WTC11 (cell line): ENCODE results near the gene PCDHAC1. TPM values are rescaled to one million over a fixed set of nuclear protein-coding genes. Genes with fewer than 3 reads are reported as not detected.

Source experiments
- ATAC-seq: fragments of 200-7000 bp; cut with Tn5 transposase; 2 replicates; pipeline ENCODE4 v1.10.0; 2021; ENCODE audit warnings: mild to moderate bottlenecking, moderate library complexity
- CTCF ChIA-PET: fragments of 300-600 bp; sonication (Branson Sonifier 250); formaldehyde crosslinking; loops from one replicate; lab custom pipeline; 2021; ENCODE audit warnings: antibody characterized with exemption; lab: Charles Lee
- POLR2A ChIA-PET: fragments of 350-600 bp; sonication (Branson Sonifier 250); formaldehyde crosslinking; loops from one replicate; lab custom pipeline; 2021; ENCODE audit warnings: antibody characterized with exemption; lab: Charles Lee
- DNase-seq: peaks from one replicate; pipeline ENCODE4 v3.0.0; 2021; ENCODE audit warnings: low spot score
- H3K27ac Mint-ChIP-seq: 2 replicates; pipeline ENCODE4 v1.8.0; 2021; ENCODE audit warnings: mixed read lengths
- H3K27me3 Mint-ChIP-seq: 2 replicates; pipeline ENCODE4 v1.8.0; 2021; ENCODE audit warnings: low read depth, mild to moderate bottlenecking, moderate library complexity, mixed read lengths
- H3K36me3 Mint-ChIP-seq: 2 replicates; pipeline ENCODE4 v1.8.0; 2021; ENCODE audit warnings: mixed read lengths
- H3K4me1 Mint-ChIP-seq: 2 replicates; pipeline ENCODE4 v1.8.0; 2022; ENCODE audit warnings: mixed read lengths
- H3K4me3 Mint-ChIP-seq: 2 replicates; pipeline ENCODE4 v1.8.0; 2021; ENCODE audit warnings: mild to moderate bottlenecking, moderate library complexity, mixed read lengths
- H3K9me3 Mint-ChIP-seq: 2 replicates; pipeline ENCODE4 v1.8.0; 2021; ENCODE audit warnings: mixed read lengths
- CREM ChIP-seq: sonication (generic); formaldehyde crosslinking; IDR thresholded peaks from 2 replicates; pipeline ENCODE4 v1.8.1; 2022; ENCODE audit warnings: mild to moderate bottlenecking, missing genetic modification reagents, moderate library complexity
- EMX1 ChIP-seq: fragments of 250-450 bp; sonication (Bioruptor Pico); IDR thresholded peaks from 2 replicates; pipeline ENCODE4 v1.8.0; 2021; ENCODE audit warnings: mild to moderate bottlenecking
- ETV6 ChIP-seq: sonication (generic); formaldehyde crosslinking; IDR thresholded peaks from 2 replicates; pipeline ENCODE4 v1.8.1; 2022; ENCODE audit warnings: mild to moderate bottlenecking, missing genetic modification reagents
- GABPB1 ChIP-seq: sonication (generic); formaldehyde crosslinking; IDR thresholded peaks from 2 replicates; pipeline ENCODE4 v1.8.1; 2023; ENCODE audit warnings: mild to moderate bottlenecking, missing genetic modification reagents
- IRF2 ChIP-seq: sonication (generic); formaldehyde crosslinking; IDR thresholded peaks from 2 replicates; pipeline ENCODE4 v1.8.0; 2022; ENCODE audit warnings: low read depth, missing genetic modification reagents, borderline replicate concordance
- JAZF1 ChIP-seq: fragments of 250-450 bp; sonication (Bioruptor Pico); IDR thresholded peaks from 2 replicates; pipeline ENCODE4 v1.9.0; 2021; ENCODE audit warnings: moderate library complexity, mild to moderate bottlenecking, inconsistent platforms
- NR1H2 ChIP-seq: sonication (generic); formaldehyde crosslinking; IDR thresholded peaks from 2 replicates; pipeline ENCODE4 v1.9.0; 2021; ENCODE audit warnings: mild to moderate bottlenecking, moderate library complexity, missing genetic modification reagents
- OVOL2 ChIP-seq: fragments of 250-450 bp; sonication (Bioruptor Pico); IDR thresholded peaks from 2 replicates; pipeline ENCODE4 v1.9.0; 2021; ENCODE audit warnings: mild to moderate bottlenecking, borderline replicate concordance
- ZNF671 ChIP-seq: fragments of 250-450 bp; sonication (Bioruptor Pico); IDR thresholded peaks from 2 replicates; pipeline ENCODE4 v1.8.0; 2021; ENCODE audit warnings: mild to moderate bottlenecking
- total RNA-seq: library from RNA; stranded (reverse); gene quantifications from 3 replicates; pipeline ENCODE4 v1.2.3, GENCODE V29; 2021
- TF ChIP-seq, protein P1 (sequence below): fragments of 200-600 bp; IDR thresholded peaks from 2 replicates; pipeline ENCODE4 v1.8.0; 2022; ENCODE audit warnings: antibody characterized with exemption
- TF ChIP-seq, protein P2 (sequence below): sonication (generic); formaldehyde crosslinking; IDR thresholded peaks from 2 replicates; pipeline ENCODE4 v1.8.1; 2023; ENCODE audit warnings: mild to moderate bottlenecking, moderate library complexity, missing genetic modification reagents
- TF ChIP-seq, protein P3 (sequence below): fragments of 250-450 bp; sonication (Bioruptor Pico); IDR thresholded peaks from 2 replicates; pipeline ENCODE4 v2.1.2; 2022; ENCODE audit warnings: mild to moderate bottlenecking, moderate library complexity
- TF ChIP-seq, protein P4 (sequence below): sonication (generic); formaldehyde crosslinking; IDR thresholded peaks from 2 replicates; pipeline ENCODE4 v1.8.1; 2023; ENCODE audit warnings: mild to moderate bottlenecking, missing genetic modification reagents, moderate library complexity
- TF ChIP-seq, protein P5 (sequence below): sonication (generic); formaldehyde crosslinking; IDR thresholded peaks from 2 replicates; pipeline ENCODE4 v1.8.1; 2023; ENCODE audit warnings: mild to moderate bottlenecking, missing genetic modification reagents, moderate library complexity
- TF ChIP-seq, protein P6 (sequence below): sonication (generic); formaldehyde crosslinking; IDR thresholded peaks from 2 replicates; pipeline ENCODE4 v1.8.0; 2022; ENCODE audit warnings: mild to moderate bottlenecking, missing genetic modification reagents

Gene PCDHAC1
- total RNA-seq, 1 experiment from 2014 or later: 8.4 TPM

DNA sequence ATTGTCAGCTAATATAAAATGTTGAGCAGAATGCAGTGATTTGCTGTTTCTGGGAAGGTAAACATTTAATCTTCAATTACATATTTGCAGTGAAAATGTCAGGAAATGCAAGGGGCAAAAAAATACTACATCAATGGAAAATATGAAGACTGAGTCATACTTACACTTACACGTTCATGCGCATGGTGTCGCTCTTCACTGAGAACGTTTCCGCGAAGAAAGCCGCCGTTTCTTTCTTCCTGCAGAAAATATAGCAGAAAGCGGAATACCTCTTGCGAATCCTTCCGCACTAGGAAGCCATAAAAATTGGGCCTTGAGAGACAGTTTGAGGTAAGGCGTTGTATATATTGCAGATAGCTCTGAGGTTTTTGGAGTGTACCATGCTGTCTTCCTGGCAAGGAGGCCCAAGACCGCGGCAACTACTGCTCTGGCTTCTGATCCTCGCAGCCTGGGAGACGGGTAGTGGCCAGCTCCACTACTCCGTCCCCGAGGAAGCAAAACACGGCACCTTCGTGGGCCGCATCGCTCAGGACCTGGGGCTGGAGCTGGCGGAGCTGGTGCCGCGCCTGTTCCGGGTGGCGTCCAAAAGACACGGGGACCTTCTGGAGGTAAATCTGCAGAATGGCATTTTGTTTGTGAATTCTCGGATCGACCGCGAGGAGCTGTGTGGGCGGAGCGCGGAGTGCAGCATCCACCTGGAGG is 44.1 kb upstream of the PCDHAC1 start, which contains the start of gene PCDHA13:
PCDHA13 (plus strand) TSS at position 236 of the 702 bp plus-strand sequence; CDS start at position 381, 145 bp downstream.
- Mint-ChIP-seq H3K27ac (peak within 1 kb of the TSS; percentile 58; the same call in 1 of the 2 replicates), H3K36me3 (no peaks in the 10 kb centered on the region; the same call in 1 of the 2 replicates), H3K4me3 (peak within 1 kb of the TSS; percentile 83), H3K27me3 (no peaks in the 10 kb centered on the region), H3K4me1 (peaks cover 16% of the 10 kb centered on the region; the same call in 1 of the 2 replicates), H3K9me3 (no peaks in the 10 kb centered on the region)
- ChIA-PET CTCF (interaction anchor here (0.7 to 7.5 kb wide), 18 partner anchors 10 to 301 kb away, joined by 3 to 77 read pairs (median 4); partner anchors contain the start of genes PCDHA10, PCDHA11, PCDHA4 and PCDHAC1), POLR2A (interaction anchor here (0.8 to 1.3 kb wide), 2 partner anchors 122 to 158 kb away, joined by 3 to 5 read pairs; no protein-coding TSS in a partner anchor)
- DNase-seq: no peak
- TF ChIP-seq NR1H2 (CRISPR knock-in tag) (no peak), CREM (no peak)
- TF ChIP-seq, protein P1, sequence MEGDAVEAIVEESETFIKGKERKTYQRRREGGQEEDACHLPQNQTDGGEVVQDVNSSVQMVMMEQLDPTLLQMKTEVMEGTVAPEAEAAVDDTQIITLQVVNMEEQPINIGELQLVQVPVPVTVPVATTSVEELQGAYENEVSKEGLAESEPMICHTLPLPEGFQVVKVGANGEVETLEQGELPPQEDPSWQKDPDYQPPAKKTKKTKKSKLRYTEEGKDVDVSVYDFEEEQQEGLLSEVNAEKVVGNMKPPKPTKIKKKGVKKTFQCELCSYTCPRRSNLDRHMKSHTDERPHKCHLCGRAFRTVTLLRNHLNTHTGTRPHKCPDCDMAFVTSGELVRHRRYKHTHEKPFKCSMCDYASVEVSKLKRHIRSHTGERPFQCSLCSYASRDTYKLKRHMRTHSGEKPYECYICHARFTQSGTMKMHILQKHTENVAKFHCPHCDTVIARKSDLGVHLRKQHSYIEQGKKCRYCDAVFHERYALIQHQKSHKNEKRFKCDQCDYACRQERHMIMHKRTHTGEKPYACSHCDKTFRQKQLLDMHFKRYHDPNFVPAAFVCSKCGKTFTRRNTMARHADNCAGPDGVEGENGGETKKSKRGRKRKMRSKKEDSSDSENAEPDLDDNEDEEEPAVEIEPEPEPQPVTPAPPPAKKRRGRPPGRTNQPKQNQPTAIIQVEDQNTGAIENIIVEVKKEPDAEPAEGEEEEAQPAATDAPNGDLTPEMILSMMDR: peak; percentile 37; the same call in 1 of the 2 replicates
- TF ChIP-seq, protein P2, sequence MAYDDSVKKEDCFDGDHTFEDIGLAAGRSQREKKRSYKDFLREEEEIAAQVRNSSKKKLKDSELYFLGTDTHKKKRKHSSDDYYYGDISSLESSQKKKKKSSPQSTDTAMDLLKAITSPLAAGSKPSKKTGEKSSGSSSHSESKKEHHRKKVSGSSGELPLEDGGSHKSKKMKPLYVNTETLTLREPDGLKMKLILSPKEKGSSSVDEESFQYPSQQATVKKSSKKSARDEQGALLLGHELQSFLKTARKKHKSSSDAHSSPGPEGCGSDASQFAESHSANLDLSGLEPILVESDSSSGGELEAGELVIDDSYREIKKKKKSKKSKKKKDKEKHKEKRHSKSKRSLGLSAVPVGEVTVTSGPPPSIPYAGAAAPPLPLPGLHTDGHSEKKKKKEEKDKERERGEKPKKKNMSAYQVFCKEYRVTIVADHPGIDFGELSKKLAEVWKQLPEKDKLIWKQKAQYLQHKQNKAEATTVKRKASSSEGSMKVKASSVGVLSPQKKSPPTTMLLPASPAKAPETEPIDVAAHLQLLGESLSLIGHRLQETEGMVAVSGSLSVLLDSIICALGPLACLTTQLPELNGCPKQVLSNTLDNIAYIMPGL (CRISPR knock-in tag): 0 out of 2 replicates have a peak, but pooled peaks have one; percentile 27
- ATAC-seq: peak; percentile 37

DNA sequence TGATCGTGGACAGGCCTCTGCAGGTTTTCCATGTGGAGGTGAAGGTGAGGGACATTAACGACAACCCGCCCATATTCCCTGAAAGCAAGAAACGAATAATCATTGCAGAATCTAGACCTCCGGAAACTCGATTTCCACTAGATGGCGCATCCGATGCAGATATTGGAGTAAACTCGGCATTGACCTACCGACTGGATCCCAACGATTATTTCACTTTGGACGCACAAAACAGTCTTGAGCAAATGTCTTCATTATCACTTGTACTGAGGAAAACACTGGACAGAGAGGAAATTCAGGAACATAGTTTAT is 43.6 kb upstream of the PCDHAC1 start:
- Mint-ChIP-seq H3K4me3 (peak overlapping the region; percentile 83), H3K36me3 (no peaks in the 10 kb centered on the region; the same call in 1 of the 2 replicates), H3K4me1 (peaks cover 16% of the 10 kb centered on the region; the same call in 1 of the 2 replicates), H3K9me3 (no peaks in the 10 kb centered on the region), H3K27ac (peak overlapping the region; percentile 58; the same call in 1 of the 2 replicates), H3K27me3 (no peaks in the 10 kb centered on the region)
- peak; percentile 70 for ATAC-seq
- ChIA-PET POLR2A (interaction anchor here (0.8 to 1.3 kb wide), 2 partner anchors 122 to 157 kb away, joined by 3 to 5 read pairs; no protein-coding TSS in a partner anchor), CTCF (interaction anchor here (0.7 to 7.5 kb wide), 18 partner anchors 10 to 300 kb away, joined by 3 to 77 read pairs (median 4); partner anchors contain the start of genes PCDHA10, PCDHA11, PCDHA4 and PCDHAC1)
- TF ChIP-seq, protein P1: peak; percentile 21; the same call in 1 of the 2 replicates
- TF ChIP-seq EMX1 (CRISPR knock-in tag): no peak
- peak; percentile 69 for DNase-seq

DNA sequence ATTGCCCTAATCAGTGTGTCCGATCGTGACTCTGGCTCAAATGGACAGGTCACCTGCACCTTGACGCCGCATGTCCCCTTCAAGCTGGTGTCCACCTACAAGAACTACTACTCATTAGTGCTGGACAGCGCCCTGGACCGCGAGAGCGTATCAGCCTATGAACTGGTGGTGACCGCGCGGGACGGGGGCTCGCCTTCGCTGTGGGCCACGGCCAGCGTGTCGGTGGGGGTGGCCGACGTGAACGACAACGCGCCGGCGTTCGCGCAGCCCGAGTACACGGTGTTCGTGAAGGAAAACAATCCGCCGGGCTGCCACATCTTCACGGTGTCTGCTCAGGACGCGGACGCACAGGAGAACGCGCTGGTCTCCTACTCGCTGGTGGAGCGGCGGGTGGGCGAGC is 42.7 kb upstream of the PCDHAC1 start:
- Mint-ChIP-seq H3K4me1 (peaks cover 16% of the 10 kb centered on the region; the same call in 1 of the 2 replicates), H3K36me3 (no peaks in the 10 kb centered on the region; the same call in 1 of the 2 replicates), H3K4me3 (no peak overlapping the region), H3K27me3 (no peaks in the 10 kb centered on the region)
- ChIA-PET CTCF (interaction anchor here (1.2 to 7.5 kb wide), 11 partner anchors 9 to 166 kb away, joined by 3 to 77 read pairs (median 6); partner anchors contain the start of genes PCDHA10, PCDHA11, PCDHA4 and PCDHAC1), POLR2A (no interaction called here)
- ATAC-seq (no peak), DNase-seq (no peak)
- TF ChIP-seq ZNF671 (CRISPR knock-in tag): no peak
- TF ChIP-seq, protein P3, sequence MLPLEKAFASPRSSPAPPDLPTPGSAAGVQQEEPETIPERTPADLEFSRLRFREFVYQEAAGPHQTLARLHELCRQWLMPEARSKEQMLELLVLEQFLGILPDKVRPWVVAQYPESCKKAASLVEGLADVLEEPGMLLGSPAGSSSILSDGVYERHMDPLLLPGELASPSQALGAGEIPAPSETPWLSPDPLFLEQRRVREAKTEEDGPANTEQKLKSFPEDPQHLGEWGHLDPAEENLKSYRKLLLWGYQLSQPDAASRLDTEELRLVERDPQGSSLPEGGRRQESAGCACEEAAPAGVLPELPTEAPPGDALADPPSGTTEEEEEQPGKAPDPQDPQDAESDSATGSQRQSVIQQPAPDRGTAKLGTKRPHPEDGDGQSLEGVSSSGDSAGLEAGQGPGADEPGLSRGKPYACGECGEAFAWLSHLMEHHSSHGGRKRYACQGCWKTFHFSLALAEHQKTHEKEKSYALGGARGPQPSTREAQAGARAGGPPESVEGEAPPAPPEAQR (CRISPR knock-in tag): no peak
- TF ChIP-seq GABPB1 (CRISPR knock-in tag): no peak
- TF ChIP-seq, protein P4, sequence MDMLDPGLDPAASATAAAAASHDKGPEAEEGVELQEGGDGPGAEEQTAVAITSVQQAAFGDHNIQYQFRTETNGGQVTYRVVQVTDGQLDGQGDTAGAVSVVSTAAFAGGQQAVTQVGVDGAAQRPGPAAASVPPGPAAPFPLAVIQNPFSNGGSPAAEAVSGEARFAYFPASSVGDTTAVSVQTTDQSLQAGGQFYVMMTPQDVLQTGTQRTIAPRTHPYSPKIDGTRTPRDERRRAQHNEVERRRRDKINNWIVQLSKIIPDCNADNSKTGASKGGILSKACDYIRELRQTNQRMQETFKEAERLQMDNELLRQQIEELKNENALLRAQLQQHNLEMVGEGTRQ (CRISPR knock-in tag): no peak
- TF ChIP-seq OVOL2 (CRISPR knock-in tag): no peak
- TF ChIP-seq JAZF1: no peak
- TF ChIP-seq, protein P5, sequence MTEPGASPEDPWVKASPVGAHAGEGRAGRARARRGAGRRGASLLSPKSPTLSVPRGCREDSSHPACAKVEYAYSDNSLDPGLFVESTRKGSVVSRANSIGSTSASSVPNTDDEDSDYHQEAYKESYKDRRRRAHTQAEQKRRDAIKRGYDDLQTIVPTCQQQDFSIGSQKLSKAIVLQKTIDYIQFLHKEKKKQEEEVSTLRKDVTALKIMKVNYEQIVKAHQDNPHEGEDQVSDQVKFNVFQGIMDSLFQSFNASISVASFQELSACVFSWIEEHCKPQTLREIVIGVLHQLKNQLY (CRISPR knock-in tag): no peak
- TF ChIP-seq, protein P6, sequence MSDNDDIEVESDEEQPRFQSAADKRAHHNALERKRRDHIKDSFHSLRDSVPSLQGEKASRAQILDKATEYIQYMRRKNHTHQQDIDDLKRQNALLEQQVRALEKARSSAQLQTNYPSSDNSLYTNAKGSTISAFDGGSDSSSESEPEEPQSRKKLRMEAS (CRISPR knock-in tag): no peak
- no peak for TF ChIP-seq ETV6 (CRISPR knock-in tag)
- no peak for TF ChIP-seq IRF2 (CRISPR knock-in tag)
- TF ChIP-seq, all 79 proteins: peak for 0
- H3K9me3 Mint-ChIP-seq: no peaks in the 10 kb centered on the region
- no peak overlapping the region for H3K27ac Mint-ChIP-seq
